C4-2B (cell line): ENCODE measurements around the gene RAB11FIP4.

Experiments used
- H3K27ac ChIP-seq: fragments of 450-650 bp; 2 replicates; pipeline ENCODE4 v1.5.1; 2017
- ZFX ChIP-seq: fragments of 450-650 bp; IDR thresholded peaks from 2 replicates; pipeline ENCODE4 v1.6.1; 2017
- TF ChIP-seq, protein P1 (sequence below): fragments of 450-650 bp; conservative IDR thresholded peaks from 2 replicates; pipeline ENCODE4 v1.5.1; 2017; ENCODE audit warnings: mild to moderate bottlenecking

The RAB11FIP4 gene

DNA sequence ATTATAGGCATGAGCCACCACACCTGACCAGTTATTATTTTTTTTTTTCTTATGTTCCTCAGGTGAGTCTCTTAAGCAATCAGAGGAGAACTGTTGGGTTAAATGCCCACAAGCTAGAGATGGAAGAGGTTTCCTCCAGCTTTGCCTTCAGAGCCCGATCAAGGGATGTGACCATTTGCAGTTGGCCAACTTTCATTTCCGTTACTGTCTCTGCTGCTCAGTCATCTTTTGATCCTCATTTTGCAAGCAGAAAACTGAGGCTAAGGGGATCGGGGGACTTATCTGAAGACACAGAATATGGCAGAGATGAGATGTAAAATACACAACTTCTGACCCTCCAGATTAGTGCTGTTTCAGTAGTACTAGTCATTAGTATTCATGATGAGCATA is 188.8 kb downstream of the RAB11FIP4 start:
- TF ChIP-seq, protein P1, sequence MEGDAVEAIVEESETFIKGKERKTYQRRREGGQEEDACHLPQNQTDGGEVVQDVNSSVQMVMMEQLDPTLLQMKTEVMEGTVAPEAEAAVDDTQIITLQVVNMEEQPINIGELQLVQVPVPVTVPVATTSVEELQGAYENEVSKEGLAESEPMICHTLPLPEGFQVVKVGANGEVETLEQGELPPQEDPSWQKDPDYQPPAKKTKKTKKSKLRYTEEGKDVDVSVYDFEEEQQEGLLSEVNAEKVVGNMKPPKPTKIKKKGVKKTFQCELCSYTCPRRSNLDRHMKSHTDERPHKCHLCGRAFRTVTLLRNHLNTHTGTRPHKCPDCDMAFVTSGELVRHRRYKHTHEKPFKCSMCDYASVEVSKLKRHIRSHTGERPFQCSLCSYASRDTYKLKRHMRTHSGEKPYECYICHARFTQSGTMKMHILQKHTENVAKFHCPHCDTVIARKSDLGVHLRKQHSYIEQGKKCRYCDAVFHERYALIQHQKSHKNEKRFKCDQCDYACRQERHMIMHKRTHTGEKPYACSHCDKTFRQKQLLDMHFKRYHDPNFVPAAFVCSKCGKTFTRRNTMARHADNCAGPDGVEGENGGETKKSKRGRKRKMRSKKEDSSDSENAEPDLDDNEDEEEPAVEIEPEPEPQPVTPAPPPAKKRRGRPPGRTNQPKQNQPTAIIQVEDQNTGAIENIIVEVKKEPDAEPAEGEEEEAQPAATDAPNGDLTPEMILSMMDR: no peak
- no peak for TF ChIP-seq ZFX
- peak overlapping the region; percentile 77 for H3K27ac ChIP-seq

DNA sequence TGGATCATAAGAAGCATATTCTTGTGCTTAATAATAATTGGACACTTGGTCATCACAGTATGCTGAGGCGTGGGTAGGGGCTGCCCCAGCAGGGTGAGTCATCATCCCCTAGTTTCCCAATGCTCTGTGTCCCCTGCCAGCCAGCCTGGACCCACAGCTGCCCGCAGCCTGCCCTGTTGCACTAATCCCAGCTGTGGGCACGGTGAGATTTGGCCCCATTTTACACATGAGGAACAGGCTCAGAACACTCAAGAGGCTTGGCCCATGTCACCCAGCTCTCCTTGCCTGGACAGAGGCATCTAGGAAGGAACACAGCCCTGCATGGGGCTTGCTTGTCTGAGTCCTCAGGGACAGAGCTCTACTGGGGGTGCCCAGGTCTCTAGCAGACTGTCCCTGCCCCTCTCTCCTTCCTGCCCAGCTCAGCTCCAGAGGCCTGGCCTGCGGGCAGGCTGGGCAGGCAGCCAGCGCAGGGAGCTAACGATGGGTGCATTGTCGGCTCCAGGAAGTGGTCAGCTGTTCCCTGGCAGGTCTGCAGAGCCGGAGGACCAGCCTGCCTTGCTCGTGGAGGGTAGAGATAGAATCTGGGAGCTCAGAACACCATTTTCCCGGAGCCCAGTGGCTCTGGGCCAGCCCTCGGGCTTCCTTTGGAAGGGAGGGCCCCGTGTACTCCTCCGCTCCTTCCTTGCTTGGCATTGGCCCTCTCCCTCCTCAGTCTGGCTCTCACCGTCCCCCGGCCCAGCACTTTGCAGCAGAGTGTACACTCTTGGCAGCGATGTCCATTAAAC is 189.4 kb downstream of the RAB11FIP4 start:
- peak overlapping the region; percentile 77 for H3K27ac ChIP-seq
- TF ChIP-seq ZFX: no peak
- TF ChIP-seq, protein P1: no peak

GRCh38 chr17:31581491-31581890 is 190.0 kb downstream of the RAB11FIP4 start:
- TF ChIP-seq, protein P1: no peak
- TF ChIP-seq ZFX: no peak
- H3K27ac ChIP-seq: peak overlapping the region; percentile 77

DNA sequence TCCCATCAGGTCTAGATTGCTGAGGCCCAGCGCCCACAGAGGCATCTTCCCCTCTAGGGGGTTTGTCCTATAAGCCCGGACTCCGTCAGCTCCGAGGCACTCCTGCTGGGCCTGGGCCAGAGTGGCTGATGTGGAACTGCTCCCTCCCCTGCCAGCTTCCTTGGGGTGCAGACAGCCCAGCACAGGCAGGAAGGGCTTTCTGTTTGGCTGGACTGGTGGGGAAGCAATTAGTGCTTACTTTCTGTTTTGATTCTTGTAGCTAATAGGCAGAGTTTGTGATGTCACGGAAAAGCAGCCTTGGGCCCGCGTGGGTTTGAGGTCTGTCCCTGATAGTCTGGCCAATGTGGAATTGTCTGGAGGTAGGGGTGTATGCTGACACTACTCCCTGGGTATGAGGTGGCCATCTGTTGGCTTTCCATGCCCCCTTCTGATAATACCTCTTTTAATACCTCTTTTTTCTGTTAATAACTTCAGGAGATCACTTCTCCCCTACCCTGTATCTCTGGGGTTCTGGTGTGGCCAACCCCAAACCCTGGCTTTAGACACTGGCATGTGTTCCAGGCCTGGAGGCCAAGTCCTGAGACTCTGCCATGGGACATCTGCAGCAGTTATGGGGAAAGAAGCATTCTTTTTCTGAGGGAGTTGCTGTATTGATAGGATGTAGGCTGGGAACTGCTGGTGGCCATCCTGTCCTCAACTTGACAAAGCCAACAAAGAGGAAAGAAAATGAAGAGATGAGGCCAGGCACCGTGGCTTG is 190.9 kb downstream of the RAB11FIP4 start:
- TF ChIP-seq ZFX: no peak
- TF ChIP-seq, protein P1: no peak
- peak overlapping the region; percentile 77 for H3K27ac ChIP-seq

GRCh38 chr17:31583772-31584356 is 192.4 kb downstream of the RAB11FIP4 start:
- TF ChIP-seq ZFX: no peak
- TF ChIP-seq, protein P1: no peak
- no peak overlapping the region for H3K27ac ChIP-seq

DNA sequence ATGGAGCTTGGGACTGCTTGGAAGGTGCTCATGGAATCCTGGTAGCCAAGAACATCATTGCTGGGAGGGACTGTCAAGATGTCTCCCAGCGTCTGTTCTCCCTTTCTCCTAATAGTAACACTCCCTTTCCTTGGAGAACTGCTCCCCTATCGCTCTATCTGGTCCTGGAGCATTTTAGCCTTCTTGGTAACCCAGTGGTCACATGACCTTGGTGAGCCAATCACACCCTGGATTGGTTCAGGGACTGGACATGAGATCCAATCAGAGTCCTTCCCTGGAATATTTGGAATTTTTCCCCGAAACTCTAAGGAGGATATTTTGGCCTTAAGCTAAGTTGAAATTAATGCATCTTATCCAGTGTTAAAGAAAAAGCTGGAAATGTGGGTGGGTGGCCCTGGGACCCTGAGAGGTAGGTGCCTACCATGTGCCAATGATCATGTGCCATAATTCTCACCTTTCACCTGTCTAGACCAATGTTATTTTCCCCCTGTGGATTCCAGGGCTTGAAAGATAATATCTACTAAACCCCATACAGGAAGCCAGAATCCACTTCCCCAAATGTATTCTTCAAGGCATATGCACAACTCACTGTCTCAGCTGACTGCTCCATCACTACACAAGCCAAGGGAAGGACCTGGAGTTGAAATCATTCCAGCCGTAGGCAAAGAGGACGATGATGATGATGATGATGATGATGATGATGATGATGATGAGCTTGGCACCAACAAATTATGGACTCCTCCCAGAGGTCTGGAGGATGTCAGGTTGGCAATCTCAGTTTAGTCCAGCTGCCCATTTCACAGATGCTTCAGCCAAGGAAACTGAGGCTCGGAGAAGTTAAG is 193.2 kb downstream of the RAB11FIP4 start:
- no peak overlapping the region for H3K27ac ChIP-seq
- TF ChIP-seq ZFX: no peak
- TF ChIP-seq, protein P1: no peak
